Psoas muscle (tissue), 8 donors: ENCODE results near the gene VWC2. TPM values are rescaled to one million over a fixed set of nuclear protein-coding genes. Genes with fewer than 3 reads are reported as not detected.

Experiments used
- ATAC-seq, 4 donors: fragments of 200-7000 bp; cut with Tn5 transposase; one replicate each; pipeline ENCODE4 v1.9.1; 2020; ENCODE audit warnings: moderate library complexity in 3 of 4, mild to moderate bottlenecking in 2 of 4
- DNase-seq, 2 donors: peaks; one replicate each; pipeline ENCODE4 v3.0.0-alpha.2; 2020
- H3K27ac ChIP-seq: fragments of 200-600 bp; one replicate; pipeline ENCODE4 v1.8.0; 2022
- H3K27me3 ChIP-seq, 3 donors: fragments of 200-600 bp in 1 of 3; one replicate each; pipeline versions ENCODE4 v1.6.1 to v1.8.0; 2013 to 2022; ENCODE audit warnings: low read length in 2 of 3, mild to moderate bottlenecking in 2 of 3, moderate library complexity in 1 of 3; ENCODE audit not compliant: insufficient read depth in 3 of 3
- H3K36me3 ChIP-seq, 2 donors: fragments of 200-600 bp in 1 of 2; one replicate each; pipeline versions ENCODE4 v1.6.1 to v1.8.0; 2013 to 2022; ENCODE audit warnings: low read depth in 1 of 2, mild to moderate bottlenecking in 1 of 2, moderate library complexity in 1 of 2; ENCODE audit not compliant: insufficient read depth in 1 of 2
- H3K4me1 ChIP-seq: fragments of 200-600 bp; one replicate; pipeline ENCODE4 v1.8.0; 2022
- H3K4me3 ChIP-seq: fragments of 200-600 bp; one replicate; pipeline ENCODE4 v1.8.0; 2022; ENCODE audit warnings: mild to moderate bottlenecking
- H3K9me3 ChIP-seq: fragments of 200-600 bp; one replicate; pipeline ENCODE4 v1.8.0; 2022
- CTCF ChIP-seq: fragments of 200-600 bp; IDR thresholded peaks from one replicate; pipeline ENCODE4 v1.8.0; 2022; ENCODE audit warnings: antibody characterized with exemption
- WGBS, 3 donors: extraction: QIAGEN DNeasy Blood & Tissue Kit; methylation state at CpG; one replicate each; pipeline versions ENCODE4 v1.1.6 to v1.1.7; 2013; 5-methylcytosine and 5-hydroxymethylcytosine counted together
- intact Hi-C, 2 donors: fragments of 100-400 bp; cut with DNase I; formaldehyde crosslinking; loops; one replicate each; pipeline versions ENCODE4 v1.11.0 to v1.14.2; 2022
- polyA plus RNA-seq, 3 donors: library from polyadenylated mRNA; stranded (reverse); fragments of 200-250 nt; gene quantifications; one replicate each; pipeline ENCODE4 v1.2.3, GENCODE V29; 2013
- total RNA-seq, 4 donors: library from RNA; stranded (reverse); fragmentation: NEBNext Ultra II Directional in 2 of 4; extraction: Animal tissue kit (Norgen Biotek cat#: 25700) in 2 of 4; gene quantifications; one replicate each; pipeline versions ENCODE4 v1.2.1 to v1.2.4, GENCODE V29; 2021 to 2023
- donor health status: healthy with polysubstance abuse.
- donor health status: DM: no; HTN: no; CAD: no; lungs with moderate emphysema.
- donor health status: Bipolar disorder and iron deficiency.
- donor health status: healthy.
- donor health status: DM: yes; HTN: yes; CAD: no.
- donor health status: DM: no; HTN: no; CAD: no.
- donor health status: DM: no; HTN: no; CAD: no.
- donor health status: DM: yes; HTN: yes; CAD: no.

The VWC2 gene
- total and polyA plus RNA-seq, 7 donors: under 0.01 to 0.01 TPM; not detected in 5

- no peak overlapping the region for H3K27ac ChIP-seq
- no peaks in the 10 kb centered on the region for H3K9me3 ChIP-seq
- TF ChIP-seq CTCF: no peak
- H3K36me3 ChIP-seq: no peaks in the 10 kb centered on the region
- 32 to 38% (median 32%) methylated on average over 7 of the region's 7 CpGs for WGBS, 3 donors
- DNase-seq (no peak), ATAC-seq (no peak)
- no peaks in the 10 kb centered on the region for H3K4me1 ChIP-seq
- H3K4me3 ChIP-seq: no peak overlapping the region
- intact Hi-C loops: no loop called here
- no peaks in the 10 kb centered on the region for H3K27me3 ChIP-seq
Measured at GRCh38 chr7:49855281-49855980, 82.0 kb downstream of the VWC2 start.

- DNase-seq (no peak), ATAC-seq (no peak)
- Histone ChIP-seq H3K4me1 (no peaks in the 10 kb centered on the region), H3K27me3 (no peaks in the 10 kb centered on the region), H3K36me3 (no peaks in the 10 kb centered on the region), H3K4me3 (no peak overlapping the region), H3K9me3 (no peaks in the 10 kb centered on the region), H3K27ac (no peak overlapping the region)
- TF ChIP-seq CTCF: no peak
- intact Hi-C loops: no loop called here
- WGBS, 3 donors: 85 to 90% (median 87%) methylated on average over 1 of the region's 1 CpG
Measured at GRCh38 chr7:49860293-49860692, 86.9 kb downstream of the VWC2 start.

GRCh38 chr7:49866076-49866735, 92.8 kb downstream of the VWC2 start:
- no peaks in the 10 kb centered on the region for H3K9me3 ChIP-seq
- H3K27me3 ChIP-seq: no peaks in the 10 kb centered on the region
- 68 to 72% (median 69%) methylated on average over 10 of the region's 10 CpGs for WGBS, 3 donors
- intact Hi-C loops: no loop called here
- H3K36me3 ChIP-seq: no peaks in the 10 kb centered on the region
- ATAC-seq (no peak), DNase-seq (no peak)
- H3K4me3 ChIP-seq: no peak overlapping the region
- no peak for TF ChIP-seq CTCF
- no peaks in the 10 kb centered on the region for H3K4me1 ChIP-seq
- H3K27ac ChIP-seq: no peak overlapping the region

- intact Hi-C loops: no loop called here
- no peak for ATAC-seq
- Histone ChIP-seq H3K4me3 (no peak overlapping the region), H3K36me3 (no peaks in the 10 kb centered on the region), H3K4me1 (no peaks in the 10 kb centered on the region), H3K9me3 (no peaks in the 10 kb centered on the region), H3K27ac (no peak overlapping the region), H3K27me3 (no peaks in the 10 kb centered on the region)
- WGBS, 3 donors: 41 to 46% (median 44%) methylated on average over 5 of the region's 5 CpGs
- TF ChIP-seq CTCF: no peak
- no peak for DNase-seq
Measured at GRCh38 chr7:49866910-49867309, 93.5 kb downstream of the VWC2 start.
